Astrocyte (in vitro differentiated cells and primary cell): Measurements from ENCODE around the gene TMEM63C.

ENCODE experiments used
- CTCF ChIP-seq: IDR thresholded peaks from 2 replicates; pipeline ENCODE4 v1.5.1; 2011; ENCODE audit warnings: low read depth, mild to moderate bottlenecking, inconsistent platforms, low read length, moderate library complexity; ENCODE audit not compliant: insufficient read depth
- EZH2 ChIP-seq: IDR thresholded peaks from 2 replicates; pipeline ENCODE4 v1.6.1; 2012; ENCODE audit warnings: mild to moderate bottlenecking, low read length, inconsistent platforms; ENCODE audit not compliant: insufficient read depth

GRCh38 chr14:77181603-77182437, at the start of gene TMEM63C:
- no peak for TF ChIP-seq EZH2
- no peak for TF ChIP-seq CTCF
